ENCODE results near the gene FCHSD2. TPM values are rescaled to one million over a fixed set of nuclear protein-coding genes. Genes with fewer than 3 reads are reported as not detected.

The FCHSD2 gene
- total and polyA plus RNA-seq, 2 donors from 2014 or later, result 8.0 to 58.7 TPM

GRCh38 chr11:72896431-72896830 is 245.7 kb downstream of the FCHSD2 start:
- TF ChIP-seq, protein P1, sequence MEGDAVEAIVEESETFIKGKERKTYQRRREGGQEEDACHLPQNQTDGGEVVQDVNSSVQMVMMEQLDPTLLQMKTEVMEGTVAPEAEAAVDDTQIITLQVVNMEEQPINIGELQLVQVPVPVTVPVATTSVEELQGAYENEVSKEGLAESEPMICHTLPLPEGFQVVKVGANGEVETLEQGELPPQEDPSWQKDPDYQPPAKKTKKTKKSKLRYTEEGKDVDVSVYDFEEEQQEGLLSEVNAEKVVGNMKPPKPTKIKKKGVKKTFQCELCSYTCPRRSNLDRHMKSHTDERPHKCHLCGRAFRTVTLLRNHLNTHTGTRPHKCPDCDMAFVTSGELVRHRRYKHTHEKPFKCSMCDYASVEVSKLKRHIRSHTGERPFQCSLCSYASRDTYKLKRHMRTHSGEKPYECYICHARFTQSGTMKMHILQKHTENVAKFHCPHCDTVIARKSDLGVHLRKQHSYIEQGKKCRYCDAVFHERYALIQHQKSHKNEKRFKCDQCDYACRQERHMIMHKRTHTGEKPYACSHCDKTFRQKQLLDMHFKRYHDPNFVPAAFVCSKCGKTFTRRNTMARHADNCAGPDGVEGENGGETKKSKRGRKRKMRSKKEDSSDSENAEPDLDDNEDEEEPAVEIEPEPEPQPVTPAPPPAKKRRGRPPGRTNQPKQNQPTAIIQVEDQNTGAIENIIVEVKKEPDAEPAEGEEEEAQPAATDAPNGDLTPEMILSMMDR (IDR thresholded peaks at IDR 0.05; ENCODE audit: borderline replicate concordance, extremely low read depth, insufficient read depth), result no peak
- no peak overlapping the region for H3K4me3 ChIP-seq (ENCODE audit: low read length in 3 of 3)

GRCh38 chr11:72890881-72891280 is 251.2 kb downstream of the FCHSD2 start:
- intact Hi-C loops (cut with DNase I), result no loop called here
- H3K27me3 ChIP-seq (ENCODE audit: control insufficient read depth, insufficient read depth, low read length), result no peaks in the 10 kb centered on the region
- H3K9me3 ChIP-seq (ENCODE audit: control insufficient read depth in 2 of 3, insufficient read depth in 1 of 3, low read length in 3 of 3), result no peaks in the 10 kb centered on the region
- H3K27ac ChIP-seq (ENCODE audit: low read depth in 2 of 2, low read length in 2 of 2), result no peak overlapping the region
- DNase-seq (no peak), FAIRE-seq (no peak)
- TF ChIP-seq, protein P1 (IDR thresholded peaks at IDR 0.05; ENCODE audit: borderline replicate concordance, extremely low read depth, insufficient read depth), result no peak
- H3K4me1 ChIP-seq (ENCODE audit: control insufficient read depth in 2 of 3, insufficient read depth in 2 of 3, low read depth in 1 of 3, low read length in 3 of 3), result no peaks in the 10 kb centered on the region
- no peak overlapping the region for H3K9ac ChIP-seq (ENCODE audit: low read length in 3 of 3)
- H3K36me3 ChIP-seq (ENCODE audit: control insufficient read depth in 2 of 3, insufficient read depth in 3 of 3, low read length in 3 of 3), result peaks cover 2 to 16% (median 7%) of the 10 kb centered on the region in 3 donors
- no peak overlapping the region for H3K4me3 ChIP-seq (ENCODE audit: low read length in 3 of 3)

More at GRCh38 chr11:72896431-72896830, 245.7 kb downstream of the FCHSD2 start:
- H3K9ac ChIP-seq (ENCODE audit: low read length in 3 of 3), result no peak overlapping the region
- no peaks in the 10 kb centered on the region for H3K4me1 ChIP-seq (ENCODE audit: control insufficient read depth in 2 of 3, insufficient read depth in 2 of 3, low read depth in 1 of 3, low read length in 3 of 3)
- H3K27me3 ChIP-seq (ENCODE audit: control insufficient read depth, insufficient read depth, low read length), result no peaks in the 10 kb centered on the region
- DNase-seq (no peak), FAIRE-seq (no peak)
- H3K36me3 ChIP-seq (ENCODE audit: control insufficient read depth in 2 of 3, insufficient read depth in 3 of 3, low read length in 3 of 3), result no peaks in the 10 kb centered on the region
- intact Hi-C loops (cut with DNase I), result no loop called here
- H3K9me3 ChIP-seq (ENCODE audit: control insufficient read depth in 2 of 3, insufficient read depth in 1 of 3, low read length in 3 of 3), result no peaks in the 10 kb centered on the region
- no peak overlapping the region for H3K27ac ChIP-seq (ENCODE audit: low read depth in 2 of 2, low read length in 2 of 2)

DNA sequence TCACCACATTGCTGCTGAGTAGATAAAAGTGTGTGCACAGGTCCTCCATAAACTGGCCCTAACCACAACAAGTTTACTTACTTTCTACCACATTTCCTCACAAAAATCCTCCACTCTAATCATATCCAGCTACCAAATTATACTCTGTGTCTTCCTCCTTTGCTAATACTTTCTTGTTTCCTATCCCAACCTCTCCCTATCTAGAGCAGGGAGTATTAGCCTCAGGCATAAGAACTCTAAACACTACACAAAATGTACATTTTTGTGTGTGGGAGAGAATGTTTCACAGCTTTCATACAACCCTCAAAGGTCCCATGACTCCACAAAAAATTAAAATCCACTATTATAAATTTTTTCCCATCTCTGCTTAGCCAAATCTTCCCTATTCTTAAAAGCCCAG is 255.5 kb downstream of the FCHSD2 start:
- FAIRE-seq, result no peak
- intact Hi-C loops (cut with DNase I), result no loop called here
- no peaks in the 10 kb centered on the region for H3K4me1 ChIP-seq (ENCODE audit: control insufficient read depth in 2 of 3, insufficient read depth in 2 of 3, low read depth in 1 of 3, low read length in 3 of 3)
- no peaks in the 10 kb centered on the region for H3K9me3 ChIP-seq (ENCODE audit: control insufficient read depth in 2 of 3, insufficient read depth in 1 of 3, low read length in 3 of 3)
- no peak for DNase-seq
- no peak overlapping the region for H3K4me3 ChIP-seq (ENCODE audit: low read length in 3 of 3)
- TF ChIP-seq, protein P1 (IDR thresholded peaks at IDR 0.05; ENCODE audit: borderline replicate concordance, extremely low read depth, insufficient read depth), result no peak
- H3K27me3 ChIP-seq (ENCODE audit: control insufficient read depth, insufficient read depth, low read length), result no peaks in the 10 kb centered on the region
- no peak overlapping the region for H3K27ac ChIP-seq (ENCODE audit: low read depth in 2 of 2, low read length in 2 of 2)
- H3K36me3 ChIP-seq (ENCODE audit: control insufficient read depth in 2 of 3, insufficient read depth in 3 of 3, low read length in 3 of 3), result peaks cover 2 to 24% (median 10%) of the 10 kb centered on the region in 3 donors
- H3K9ac ChIP-seq (ENCODE audit: low read length in 3 of 3), result no peak overlapping the region

Data from kidney (tissue), 14 donors.